Smooth muscle cell of trachea (primary cell): Measurements from ENCODE around the gene GAREM2. TPM values are rescaled to one million over a fixed set of nuclear protein-coding genes. Genes with fewer than 3 reads are reported as not detected.

Experiments
- total RNA-seq: library from RNA; depleted of rRNA; stranded (reverse); fragments of >200 nt; gene quantifications from 2 replicates; pipeline ENCODE4 v1.2.1, GENCODE V29; 2014

GAREM2 gene
- total RNA-seq = 1.3 TPM in 2 replicates

GRCh38 chr2:26172871-26173775 lies at the start of gene GAREM2:
TSS of gene GAREM2 (plus strand) at chr2:26173088. CDS start at chr2:26173221, 133 bp downstream.

Other genes with a start within 250 kb of the GAREM2 start
- gene KIF3C, start 190.6 kb upstream of the GAREM2 start, total RNA-seq = 11.3 and 13.6 TPM in 2 replicates
- 164 and 190 TPM in 2 replicates for gene RAB10, start 139.0 kb upstream of the GAREM2 start, total RNA-seq
- 173 and 238 TPM in 2 replicates for gene HADHA, start 71.5 kb downstream of the GAREM2 start, total RNA-seq
- 144 and 176 TPM in 2 replicates for gene HADHB, start 71.9 kb downstream of the GAREM2 start, total RNA-seq
- 12.6 and 21.2 TPM in 2 replicates for gene SELENOI, start 173.1 kb downstream of the GAREM2 start, total RNA-seq
- gene ADGRF3, start 173.7 kb downstream of the GAREM2 start, total RNA-seq = not detected in 2 replicates
- gene DRC1, start 228.8 kb downstream of the GAREM2 start, total RNA-seq = 0.33 TPM in 1 of 2 replicates, not detected in the other